ENCODE results near the gene ZNF638.

ZNF638 gene

GRCh38 chr2:71389384-71390072 is 57.9 kb downstream of the ZNF638 start:
- TF ChIP-seq YY1 (IDR thresholded peaks at IDR 0.05; ENCODE audit: low read depth) (no peak), USF1 (IDR thresholded peaks at IDR 0.05) (no peak), EP300 (IDR thresholded peaks at IDR 0.05; ENCODE audit: borderline replicate concordance) (no peak), CREB1 (IDR thresholded peaks at IDR 0.05; ENCODE audit: low read depth) (no peak), CEBPB (IDR thresholded peaks at IDR 0.05) (no peak), EGR1 (IDR thresholded peaks at IDR 0.05) (no peak), REST (IDR thresholded peaks at IDR 0.05; ENCODE audit: low read depth) (no peak), RAD21 (IDR thresholded peaks at IDR 0.05; ENCODE audit: low read depth) (no peak), ZBTB7A (IDR thresholded peaks at IDR 0.05; ENCODE audit: low read depth) (no peak), NFIC (IDR thresholded peaks at IDR 0.05) (no peak), MAX (IDR thresholded peaks at IDR 0.05) (no peak), TEAD4 (IDR thresholded peaks at IDR 0.05) (no peak), TCF12 (IDR thresholded peaks at IDR 0.05; ENCODE audit: low read depth) (no peak), FOXM1 (IDR thresholded peaks at IDR 0.05; ENCODE audit: borderline replicate concordance, low read depth) (no peak), TAF1 (IDR thresholded peaks at IDR 0.05; ENCODE audit: low read depth) (no peak)

- TF ChIP-seq NFIC (IDR thresholded peaks at IDR 0.05) = no peak
Measured at GRCh38 chr2:71393216-71393615, 61.6 kb downstream of the ZNF638 start.

GRCh38 chr2:71395471-71395870 is 63.9 kb downstream of the ZNF638 start:
- TF ChIP-seq REST (IDR thresholded peaks at IDR 0.05; ENCODE audit: low read depth) = no peak
- TF ChIP-seq CREB1 (IDR thresholded peaks at IDR 0.05; ENCODE audit: low read depth) = no peak
- TF ChIP-seq MAX (IDR thresholded peaks at IDR 0.05) = no peak
- TF ChIP-seq CEBPB (IDR thresholded peaks at IDR 0.05) = no peak
- no peak for TF ChIP-seq TAF1 (IDR thresholded peaks at IDR 0.05; ENCODE audit: low read depth)
- TF ChIP-seq TEAD4 (IDR thresholded peaks at IDR 0.05) = no peak
- no peak for TF ChIP-seq NFIC (IDR thresholded peaks at IDR 0.05)
- TF ChIP-seq EGR1 (IDR thresholded peaks at IDR 0.05) = no peak

- no peak for TF ChIP-seq YY1 (IDR thresholded peaks at IDR 0.05; ENCODE audit: low read depth)
- TF ChIP-seq CEBPB (IDR thresholded peaks at IDR 0.05) = no peak
- no peak for TF ChIP-seq EGR1 (IDR thresholded peaks at IDR 0.05)
Measured at GRCh38 chr2:71402427-71402826, 70.8 kb downstream of the ZNF638 start.

GRCh38 chr2:71409611-71410010 is 78.0 kb downstream of the ZNF638 start:
- no peak for TF ChIP-seq TCF12 (IDR thresholded peaks at IDR 0.05; ENCODE audit: low read depth)
- no peak for TF ChIP-seq FOXM1 (IDR thresholded peaks at IDR 0.05; ENCODE audit: borderline replicate concordance, low read depth)
- TF ChIP-seq RAD21 (IDR thresholded peaks at IDR 0.05; ENCODE audit: low read depth) = no peak
- no peak for TF ChIP-seq TEAD4 (IDR thresholded peaks at IDR 0.05)
- TF ChIP-seq REST (IDR thresholded peaks at IDR 0.05; ENCODE audit: low read depth) = no peak
- TF ChIP-seq NFIC (IDR thresholded peaks at IDR 0.05) = no peak

- TF ChIP-seq EP300 (IDR thresholded peaks at IDR 0.05; ENCODE audit: borderline replicate concordance) = no peak
- TF ChIP-seq FOXM1 (IDR thresholded peaks at IDR 0.05; ENCODE audit: borderline replicate concordance, low read depth) = no peak
- no peak for TF ChIP-seq USF1 (IDR thresholded peaks at IDR 0.05)
- no peak for TF ChIP-seq CEBPB (IDR thresholded peaks at IDR 0.05)
- TF ChIP-seq RAD21 (IDR thresholded peaks at IDR 0.05; ENCODE audit: low read depth) = no peak
- TF ChIP-seq TCF12 (IDR thresholded peaks at IDR 0.05; ENCODE audit: low read depth) = no peak
- TF ChIP-seq REST (IDR thresholded peaks at IDR 0.05; ENCODE audit: low read depth) = no peak
- TF ChIP-seq CREB1 (IDR thresholded peaks at IDR 0.05; ENCODE audit: low read depth) = no peak
- TF ChIP-seq NFIC (IDR thresholded peaks at IDR 0.05) = no peak
- no peak for TF ChIP-seq YY1 (IDR thresholded peaks at IDR 0.05; ENCODE audit: low read depth)
- TF ChIP-seq MAX (IDR thresholded peaks at IDR 0.05) = no peak
- TF ChIP-seq TAF1 (IDR thresholded peaks at IDR 0.05; ENCODE audit: low read depth) = no peak
- TF ChIP-seq TEAD4 (IDR thresholded peaks at IDR 0.05) = no peak
Measured at GRCh38 chr2:71410696-71411095, 79.1 kb downstream of the ZNF638 start.
